GM21515 (cell line): Measurements from ENCODE around the gene HRC.
A peak's percentile ranks its signal among the peaks of the same experiment; 100 is the strongest.
"Not testable (repeated sequence)": the region's sequence is repeated elsewhere in the genome, so short reads cannot be mapped to it uniquely, and the experiment has no call there.

Experiments
- ATAC-seq: cut with Tn5 transposase; IDR thresholded peaks from one replicate; pipeline ENCODE4 v1.9.1; 2021; ENCODE audit not compliant: unreplicated experiment

HRC gene

GRCh38 chr19:49136771-49137171 lies 18.4 kb downstream of the HRC start:
- ATAC-seq = no peak

- ATAC-seq = no peak
Measured at GRCh38 chr19:49135686-49136085, 19.5 kb downstream of the HRC start.

GRCh38 chr19:49133621-49134454 lies 21.4 kb downstream of the HRC start:
- no peak for ATAC-seq

GRCh38 chr19:49132974-49133609 lies 22.1 kb downstream of the HRC start:
- ATAC-seq = no peak

- ATAC-seq = no peak
Measured at GRCh38 chr19:49130325-49130724, 24.9 kb downstream of the HRC start.

- ATAC-seq = no peak
Measured at GRCh38 chr19:49129238-49129583, 26.0 kb downstream of the HRC start.

GRCh38 chr19:49128545-49129237 lies 26.5 kb downstream of the HRC start:
- no peak for ATAC-seq

- peak; percentile 88 for ATAC-seq
Measured at GRCh38 chr19:49127674-49128544, 27.3 kb downstream of the HRC start.

GRCh38 chr19:49127225-49127624 lies 28.0 kb downstream of the HRC start:
- ATAC-seq = not testable (repeated sequence)

- no peak for ATAC-seq
Measured at GRCh38 chr19:49126575-49126974, 28.6 kb downstream of the HRC start.

GRCh38 chr19:49125025-49125731 lies 30.0 kb downstream of the HRC start:
- ATAC-seq = no peak

- ATAC-seq = not testable (repeated sequence)
Measured at GRCh38 chr19:49123285-49123684, 31.9 kb downstream of the HRC start.

GRCh38 chr19:49121841-49122240 lies 33.4 kb downstream of the HRC start:
- not testable (repeated sequence) for ATAC-seq

- ATAC-seq = no peak
Measured at GRCh38 chr19:49120868-49121267, 34.3 kb downstream of the HRC start.

- no peak for ATAC-seq
Measured at GRCh38 chr19:49120325-49120683, 34.9 kb downstream of the HRC start.

GRCh38 chr19:49119411-49120324 lies 35.5 kb downstream of the HRC start, which contains the start of gene PPFIA3:
TSS of gene PPFIA3 (plus strand) at chr19:49119544. CDS start at chr19:49127874, 8,330 bp downstream.
- no peak for ATAC-seq

- ATAC-seq = peak; percentile 69
Measured at GRCh38 chr19:49118565-49119410, 36.4 kb downstream of the HRC start, which contains the start of gene C19orf73. TSS of gene C19orf73 (minus strand) at chr19:49119143. CDS start at chr19:49119022, 121 bp downstream.
